Mesendoderm (in vitro differentiated cells): ENCODE measurements around the gene MYH10.

Experiments
- DNase-seq: peaks from one replicate; pipeline ENCODE4 v3.0.0; 2013
- H2AK5ac ChIP-seq: 2 replicates; pipeline ENCODE4 v1.6.1; 2013; ENCODE audit warnings: low read length, inconsistent platforms
- H2BK120ac ChIP-seq: 2 replicates; pipeline ENCODE4 v1.6.1; 2013; ENCODE audit warnings: low read depth, mild to moderate bottlenecking, low read length, moderate library complexity, mixed read lengths
- H2BK15ac ChIP-seq: replicated peaks from 2 replicates; pipeline ENCODE4 v1.6.1; 2013; ENCODE audit warnings: low read depth, mild to moderate bottlenecking, moderate library complexity
- H2BK5ac ChIP-seq: 2 replicates; pipeline ENCODE4 v1.6.1; 2013; ENCODE audit warnings: low read length, inconsistent platforms
- H3K18ac ChIP-seq: 2 replicates; pipeline ENCODE4 v1.6.1; 2013; ENCODE audit warnings: mild to moderate bottlenecking, low read length, mixed read lengths
- H3K23ac ChIP-seq: one replicate; pipeline ENCODE4 v1.6.1; 2013; ENCODE audit warnings: low read length
- H3K27ac ChIP-seq: 2 replicates; pipeline ENCODE4 v1.5.1; 2013; ENCODE audit warnings: low read depth, mild to moderate bottlenecking, inconsistent platforms, low read length, moderate library complexity
- H3K27me3 ChIP-seq: 2 replicates; pipeline ENCODE4 v1.6.1; 2013; ENCODE audit warnings: low read length, control low read depth, mild to moderate bottlenecking, inconsistent platforms; ENCODE audit not compliant: insufficient read depth, poor library complexity
- H3K36me3 ChIP-seq: 2 replicates; pipeline ENCODE4 v1.6.1; 2013; ENCODE audit warnings: low read length, inconsistent platforms; ENCODE audit not compliant: control insufficient read depth, insufficient read depth
- H3K4ac ChIP-seq: one replicate; pipeline ENCODE4 v1.6.1; 2013; ENCODE audit warnings: low read depth, mild to moderate bottlenecking, low read length, moderate library complexity
- H3K4me1 ChIP-seq: 2 replicates; pipeline ENCODE4 v1.6.1; 2013; ENCODE audit warnings: low read depth, low read length, inconsistent platforms; ENCODE audit not compliant: control insufficient read depth
- H3K4me2 ChIP-seq: 2 replicates; pipeline ENCODE4 v1.6.1; 2013; ENCODE audit warnings: low read length
- H3K4me3 ChIP-seq: 2 replicates; pipeline ENCODE4 v1.5.1; 2013; ENCODE audit warnings: mild to moderate bottlenecking, low read length
- H3K56ac ChIP-seq: one replicate; pipeline ENCODE4 v1.6.1; 2013; ENCODE audit warnings: low read length
- H3K79me1 ChIP-seq: 2 replicates; pipeline ENCODE4 v1.6.1; 2013; ENCODE audit warnings: low read length, inconsistent platforms
- H3K79me2 ChIP-seq: 2 replicates; pipeline ENCODE4 v1.6.1; 2013; ENCODE audit warnings: mild to moderate bottlenecking, low read length; ENCODE audit not compliant: control insufficient read depth, insufficient read depth
- H3K9ac ChIP-seq: 2 replicates; pipeline ENCODE4 v1.6.1; 2013; ENCODE audit warnings: low read length, inconsistent platforms
- H4K5ac ChIP-seq: one replicate; pipeline ENCODE4 v1.6.1; 2013; ENCODE audit warnings: low read length
- H4K8ac ChIP-seq: one replicate; pipeline ENCODE4 v1.6.1; 2013; ENCODE audit warnings: low read depth, mild to moderate bottlenecking, control low read depth, low read length, moderate library complexity
- WGBS: extraction: QIAGEN DNeasy Blood & Tissue Kit; methylation state at CpG from one replicate; pipeline ENCODE4 v1.1.7; 2013; ENCODE audit warnings: low lambda C conversion rate, missing lambda C conversion rate; ENCODE audit not compliant: insufficient coverage; ENCODE audit errors: extremely low coverage; 5-methylcytosine and 5-hydroxymethylcytosine counted together

The MYH10 gene

DNA sequence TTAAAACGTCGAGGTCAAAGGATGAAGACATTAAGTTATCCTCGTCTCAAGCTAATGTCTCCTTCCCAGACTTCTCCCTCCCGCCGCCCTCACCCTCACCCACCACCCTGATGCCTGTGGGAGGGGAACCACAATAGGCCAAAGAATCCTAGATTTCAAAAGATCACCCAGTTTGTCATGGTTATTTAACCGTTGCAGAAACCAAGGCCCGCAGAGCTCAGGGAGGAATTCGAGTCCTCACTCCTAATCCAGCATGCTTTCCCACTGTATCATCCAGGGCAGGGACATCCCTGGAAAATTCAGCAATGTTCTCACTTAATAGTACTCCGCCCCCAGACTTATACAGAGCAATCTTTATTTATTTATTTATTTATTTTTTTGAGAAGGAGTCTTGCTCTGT, 41.8 kb upstream of the MYH10 start:
- peaks cover 3% of the 10 kb centered on the region for H3K4me1 ChIP-seq
- H3K27me3 ChIP-seq = no peaks in the 10 kb centered on the region
- no peak overlapping the region for H3K23ac ChIP-seq
- no CpG with 5 or more reads among the region's 9 CpGs for WGBS
- H3K36me3 ChIP-seq = no peaks in the 10 kb centered on the region
- no peak overlapping the region for H2BK120ac ChIP-seq
- H3K27ac ChIP-seq = no peak overlapping the region
- H4K8ac ChIP-seq = no peak overlapping the region
- no peak overlapping the region for H3K18ac ChIP-seq
- no peaks in the 10 kb centered on the region for H3K79me1 ChIP-seq
- no peak overlapping the region for H2BK15ac ChIP-seq
- no peak overlapping the region for H2AK5ac ChIP-seq
- DNase-seq = no peak
- no peak overlapping the region for H4K5ac ChIP-seq
- no peak overlapping the region for H2BK5ac ChIP-seq
- H3K56ac ChIP-seq = no peak overlapping the region
- H3K4ac ChIP-seq = no peak overlapping the region
- no peaks in the 10 kb centered on the region for H3K79me2 ChIP-seq
- no peak overlapping the region for H3K4me2 ChIP-seq
- H3K4me3 ChIP-seq = no peak overlapping the region
- H3K9ac ChIP-seq = no peak overlapping the region

GRCh38 chr17:8670421-8670820, 39.9 kb upstream of the MYH10 start:
- H3K4me3 ChIP-seq = no peak overlapping the region
- no CpG with 5 or more reads among the region's 4 CpGs for WGBS
- no peak overlapping the region for H3K4ac ChIP-seq
- H2BK15ac ChIP-seq = no peak overlapping the region
- H4K8ac ChIP-seq = no peak overlapping the region
- no peak overlapping the region for H2BK5ac ChIP-seq
- H3K27me3 ChIP-seq = no peaks in the 10 kb centered on the region
- no peaks in the 10 kb centered on the region for H3K79me2 ChIP-seq
- H2BK120ac ChIP-seq = no peak overlapping the region
- no peak for DNase-seq
- H4K5ac ChIP-seq = no peak overlapping the region
- peaks cover 3% of the 10 kb centered on the region for H3K4me1 ChIP-seq
- no peak overlapping the region for H3K27ac ChIP-seq
- no peak overlapping the region for H3K23ac ChIP-seq
- H3K56ac ChIP-seq = no peak overlapping the region
- H3K9ac ChIP-seq = no peak overlapping the region
- H3K4me2 ChIP-seq = no peak overlapping the region
- no peaks in the 10 kb centered on the region for H3K79me1 ChIP-seq
- H3K36me3 ChIP-seq = no peaks in the 10 kb centered on the region
- H2AK5ac ChIP-seq = no peak overlapping the region
- H3K18ac ChIP-seq = no peak overlapping the region

GRCh38 chr17:8668176-8668740, 37.7 kb upstream of the MYH10 start:
- Histone ChIP-seq H3K27ac (no peak overlapping the region), H3K4me3 (no peak overlapping the region), H2BK5ac (no peak overlapping the region), H3K18ac (no peak overlapping the region), H3K27me3 (no peaks in the 10 kb centered on the region), H2BK120ac (no peak overlapping the region), H3K79me2 (no peaks in the 10 kb centered on the region), H3K23ac (no peak overlapping the region), H3K4me2 (no peak overlapping the region), H3K9ac (no peak overlapping the region), H2BK15ac (no peak overlapping the region), H3K56ac (no peak overlapping the region), H3K79me1 (no peaks in the 10 kb centered on the region), H2AK5ac (no peak overlapping the region), H3K36me3 (no peaks in the 10 kb centered on the region), H4K8ac (no peak overlapping the region), H4K5ac (no peak overlapping the region), H3K4me1 (no peaks in the 10 kb centered on the region), H3K4ac (no peak overlapping the region)
- DNase-seq = peak; percentile 19
- no CpG with 5 or more reads among the region's 4 CpGs for WGBS

DNA sequence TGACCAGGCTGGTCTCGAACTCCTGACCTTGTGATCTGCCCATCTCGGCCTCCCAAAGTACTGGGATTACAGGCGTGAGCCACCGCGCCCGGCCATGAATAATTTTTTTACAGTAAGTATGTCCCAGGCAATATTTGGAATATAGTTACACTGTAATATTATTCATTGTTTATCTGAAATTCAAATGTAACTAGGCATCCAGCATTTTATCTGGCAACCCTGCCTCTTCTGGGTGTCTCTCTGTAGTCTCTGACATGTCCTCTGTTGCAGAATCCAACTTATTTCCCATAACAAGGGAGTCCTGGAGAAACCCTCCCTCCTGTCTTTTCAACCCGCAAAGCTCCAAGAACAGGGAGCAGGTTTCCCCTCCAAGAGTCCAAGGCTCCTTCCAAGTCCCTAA, 36.9 kb upstream of the MYH10 start:
- Histone ChIP-seq H3K4me3 (no peak overlapping the region), H3K4me1 (no peaks in the 10 kb centered on the region), H2BK15ac (no peak overlapping the region), H3K18ac (no peak overlapping the region), H3K27me3 (no peaks in the 10 kb centered on the region), H3K56ac (no peak overlapping the region), H4K8ac (no peak overlapping the region), H3K36me3 (no peaks in the 10 kb centered on the region), H3K4ac (no peak overlapping the region), H3K4me2 (no peak overlapping the region), H3K9ac (no peak overlapping the region), H3K23ac (no peak overlapping the region), H4K5ac (no peak overlapping the region), H3K79me2 (no peaks in the 10 kb centered on the region), H2BK120ac (no peak overlapping the region), H2BK5ac (no peak overlapping the region), H2AK5ac (no peak overlapping the region), H3K27ac (no peak overlapping the region), H3K79me1 (no peaks in the 10 kb centered on the region)
- no CpG with 5 or more reads among the region's 7 CpGs for WGBS
- no peak for DNase-seq

DNA sequence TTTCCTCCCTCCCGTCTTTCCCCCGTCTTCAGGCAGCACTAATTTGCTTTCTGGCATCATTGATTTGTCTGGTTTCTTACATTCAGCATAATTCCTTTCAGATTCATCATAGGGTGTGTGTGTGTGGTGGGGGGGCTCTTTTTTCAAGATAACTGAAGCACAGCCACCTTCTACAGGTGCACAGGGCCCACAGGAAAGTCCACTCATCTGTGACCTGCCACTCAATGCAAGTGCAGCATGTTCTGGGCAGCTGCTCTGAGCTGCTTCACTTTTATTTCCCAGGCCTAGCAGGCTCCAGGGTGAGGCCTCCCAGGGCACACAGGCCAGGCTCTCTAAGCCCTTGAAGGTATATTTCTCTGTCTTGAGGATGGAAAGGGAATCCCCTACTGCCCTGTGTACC, 35.2 kb upstream of the MYH10 start:
- no peaks in the 10 kb centered on the region for H3K27me3 ChIP-seq
- no peaks in the 10 kb centered on the region for H3K79me1 ChIP-seq
- H3K79me2 ChIP-seq = no peaks in the 10 kb centered on the region
- H3K56ac ChIP-seq = no peak overlapping the region
- H3K4me3 ChIP-seq = no peak overlapping the region
- no peak overlapping the region for H4K5ac ChIP-seq
- H2BK120ac ChIP-seq = no peak overlapping the region
- no peaks in the 10 kb centered on the region for H3K4me1 ChIP-seq
- no CpG with 5 or more reads among the region's 2 CpGs for WGBS
- no peak overlapping the region for H3K23ac ChIP-seq
- no peak overlapping the region for H3K18ac ChIP-seq
- no peak for DNase-seq
- H4K8ac ChIP-seq = no peak overlapping the region
- H3K4me2 ChIP-seq = no peak overlapping the region
- no peak overlapping the region for H2AK5ac ChIP-seq
- H2BK5ac ChIP-seq = no peak overlapping the region
- no peak overlapping the region for H3K9ac ChIP-seq
- H3K27ac ChIP-seq = no peak overlapping the region
- no peak overlapping the region for H3K4ac ChIP-seq
- no peak overlapping the region for H2BK15ac ChIP-seq
- no peaks in the 10 kb centered on the region for H3K36me3 ChIP-seq

- WGBS = no CpG with 5 or more reads among the region's 12 CpGs
- H4K5ac ChIP-seq = no peak overlapping the region
- no peak overlapping the region for H3K4ac ChIP-seq
- no peak overlapping the region for H3K4me3 ChIP-seq
- no peak overlapping the region for H3K18ac ChIP-seq
- H3K36me3 ChIP-seq = no peaks in the 10 kb centered on the region
- H3K79me1 ChIP-seq = no peaks in the 10 kb centered on the region
- no peaks in the 10 kb centered on the region for H3K27me3 ChIP-seq
- no peaks in the 10 kb centered on the region for H3K79me2 ChIP-seq
- no peak overlapping the region for H3K4me2 ChIP-seq
- no peak overlapping the region for H2BK120ac ChIP-seq
- no peak overlapping the region for H2BK5ac ChIP-seq
- no peak overlapping the region for H3K9ac ChIP-seq
- no peak overlapping the region for H3K23ac ChIP-seq
- no peak overlapping the region for H2AK5ac ChIP-seq
- H3K27ac ChIP-seq = no peak overlapping the region
- DNase-seq = no peak
- no peaks in the 10 kb centered on the region for H3K4me1 ChIP-seq
- H3K56ac ChIP-seq = no peak overlapping the region
- no peak overlapping the region for H2BK15ac ChIP-seq
- no peak overlapping the region for H4K8ac ChIP-seq
Measured at GRCh38 chr17:8664456-8665126, 34.1 kb upstream of the MYH10 start.
